Endothelial cell of umbilical vein (primary cell): ENCODE data around the gene HRH3. TPM values are rescaled to one million over a fixed set of nuclear protein-coding genes. Genes with fewer than 3 reads are reported as not detected.

ENCODE experiments used
- BruUV-seq: library from RNA; stranded (reverse); fragments of 400-500 nt; replicated peaks from 2 replicates; lab custom pipeline; 2021; lab: Mats Ljungman, UMichigan
- CTCF ChIA-PET: fragments of 300-600, 350-600 bp; sonication (Branson Sonifier 250); formaldehyde crosslinking; loops from one replicate; lab custom pipeline; 2021; ENCODE audit warnings: antibody characterized with exemption, inconsistent platforms; lab: Charles Lee
- POLR2A ChIA-PET: fragments of 300-600, 350-600 bp; sonication (Branson Sonifier 250); formaldehyde crosslinking; loops from one replicate; lab custom pipeline; 2021; ENCODE audit warnings: antibody characterized with exemption, inconsistent platforms; lab: Charles Lee
- DNase-seq: peaks from one replicate; pipeline ENCODE4 v3.0.0-alpha.2; 2011; ENCODE audit warnings: low read depth, low spot score
- FAIRE-seq: peaks from 2 replicates; lab custom pipeline; 2011; peaks lifted over from hg19 to GRCh38; lab: Jason Lieb, UNC
- H2AFZ ChIP-seq: 2 replicates; pipeline ENCODE4 v1.6.0; 2012; ENCODE audit warnings: low read depth, low read length, control low read depth, inconsistent platforms
- H3K27ac ChIP-seq: 2 replicates; pipeline ENCODE4 v1.5.1; 2011; ENCODE audit warnings: low read depth, mild to moderate bottlenecking, control low read depth, low read length, moderate library complexity; ENCODE audit not compliant: insufficient read depth
- H3K27me3 ChIP-seq, 2 experiments: 2 replicates each; pipeline versions ENCODE4 v1.6.0 to v1.6.1; 2011; ENCODE audit warnings: low read length in 2 of 2, mixed read lengths in 1 of 2; ENCODE audit not compliant: control insufficient read depth in 2 of 2, insufficient read depth in 2 of 2
- H3K36me3 ChIP-seq, 2 experiments: 2 replicates in 1 of 2; 3 replicates in 1 of 2; pipeline ENCODE4 v1.5.1; 2011; ENCODE audit warnings: low read length in 2 of 2, mild to moderate bottlenecking in 1 of 2, moderate library complexity in 1 of 2; ENCODE audit not compliant: control insufficient read depth in 2 of 2, insufficient read depth in 2 of 2; ENCODE audit errors: extremely low read depth in 1 of 2
- H3K4me1 ChIP-seq: 3 replicates; pipeline ENCODE4 v1.5.1; 2011; ENCODE audit warnings: mild to moderate bottlenecking, low read length; ENCODE audit not compliant: control insufficient read depth, insufficient read depth; ENCODE audit errors: extremely low read depth
- H3K4me2 ChIP-seq: 2 replicates; pipeline ENCODE4 v1.6.1; 2011; ENCODE audit warnings: low read length, control low read depth, mixed read lengths; ENCODE audit not compliant: insufficient read depth
- H3K4me3 ChIP-seq, 3 experiments: fragments of 200-600 bp in 1 of 3; sonication (generic), shearing (Covaris generic) in 1 of 3; replicated peaks in 1 of 3; 2 replicates each; pipeline ENCODE4 v1.5.1; 2011 to 2016; ENCODE audit warnings: control low read depth in 3 of 3, low read length in 3 of 3, mild to moderate bottlenecking in 2 of 3, inconsistent platforms in 1 of 3, low read depth in 1 of 3, moderate library complexity in 1 of 3; ENCODE audit not compliant: insufficient read depth in 1 of 3
- H3K79me2 ChIP-seq: 2 replicates; pipeline ENCODE4 v1.6.0; 2012; ENCODE audit warnings: low read length, inconsistent platforms; ENCODE audit not compliant: control insufficient read depth, insufficient read depth
- H3K9ac ChIP-seq: replicated peaks from 2 replicates; pipeline ENCODE3; 2011; ENCODE audit warnings: low read length, control low read depth; ENCODE audit not compliant: insufficient read depth; ENCODE audit errors: extremely low read depth
- H3K9me1 ChIP-seq: replicated peaks from 3 replicates; pipeline ENCODE4 v1.6.0; 2011; ENCODE audit warnings: mild to moderate bottlenecking, low read length; ENCODE audit not compliant: control insufficient read depth, insufficient read depth; ENCODE audit errors: extremely low read depth
- H3K9me3 ChIP-seq: replicated peaks from 2 replicates; pipeline ENCODE4 v1.5.1; 2012; ENCODE audit warnings: low read length, inconsistent platforms; ENCODE audit not compliant: control insufficient read depth, insufficient read depth
- H4K20me1 ChIP-seq: replicated peaks from 2 replicates; pipeline ENCODE3; 2011; ENCODE audit warnings: mild to moderate bottlenecking, low read length; ENCODE audit not compliant: control insufficient read depth, insufficient read depth; ENCODE audit errors: extremely low read depth
- EZH2 ChIP-seq: IDR thresholded peaks from 2 replicates; pipeline ENCODE4 v1.6.1; 2012; ENCODE audit warnings: borderline replicate concordance, low read depth, mild to moderate bottlenecking, moderate library complexity, low read length, inconsistent platforms; ENCODE audit not compliant: severe bottlenecking
- FOS ChIP-seq: IDR thresholded peaks from 2 replicates; pipeline ENCODE4 v1.6.1; 2011; ENCODE audit warnings: mild to moderate bottlenecking, low read length, moderate library complexity, borderline replicate concordance; ENCODE audit not compliant: insufficient read depth
- GATA2 ChIP-seq: IDR thresholded peaks from 2 replicates; pipeline ENCODE4 v1.7.0; 2011; ENCODE audit warnings: low read depth, mild to moderate bottlenecking, moderate library complexity, mixed read lengths, low read length; ENCODE audit not compliant: insufficient read length, insufficient read depth
- JUN ChIP-seq: IDR thresholded peaks from 2 replicates; pipeline ENCODE4 v1.6.1; 2011; ENCODE audit warnings: borderline replicate concordance, low read depth; ENCODE audit not compliant: insufficient read length, insufficient read depth
- MAX ChIP-seq: IDR thresholded peaks from 2 replicates; pipeline ENCODE4 v1.6.1; 2011; ENCODE audit not compliant: insufficient read depth, insufficient read length
- MYC ChIP-seq: IDR thresholded peaks from one replicate; pipeline ENCODE4 v1.6.1; 2011; ENCODE audit warnings: mild to moderate bottlenecking, low read depth, low read length
- POLR2A ChIP-seq: IDR thresholded peaks from 2 replicates; pipeline ENCODE4 v1.6.1; 2012; ENCODE audit warnings: low read depth, mild to moderate bottlenecking, control low read depth, low read length
- POLR2AphosphoS5 ChIP-seq: IDR thresholded peaks from 2 replicates; pipeline ENCODE4 v1.6.1; 2012; ENCODE audit warnings: low read depth, mild to moderate bottlenecking, control low read depth, low read length, moderate library complexity; ENCODE audit not compliant: insufficient read depth
- dilution Hi-C: fragments of 300-500 bp; cut with MboI; formaldehyde crosslinking; loops from one replicate; pipeline ENCODE4 v1.15.0; 2019; ENCODE audit warnings: low sequenced_read_pairs; ENCODE audit not compliant: extremely low pct_ligation_motif_present
- intact Hi-C: fragments of 100-400 bp; cut with micrococcal nuclease; formaldehyde crosslinking; loops from one replicate; pipeline ENCODE4 v1.10.0; 2022
- polyA plus RNA-seq, 4 experiments: library from polyadenylated mRNA; depleted of rRNA in 3 of 4; stranded (reverse) in 3 of 4; unstranded in 1 of 4; fragments of >200 nt; gene quantifications; 2 replicates each; pipeline versions ENCODE4 v1.2.1 to v1.2.3, GENCODE V29; 2011 to 2012; ENCODE audit warnings: missing spikeins in 1 of 4
- total RNA-seq: library from RNA; stranded (reverse); gene quantifications from 2 replicates; pipeline ENCODE4 v1.2.3, GENCODE V29; 2021
- TF ChIP-seq, protein P1 (sequence below), 2 donors: IDR thresholded peaks; 1 replicate in 1 of 2; 2 replicates in 1 of 2; pipeline ENCODE4 v1.5.1; 2011; ENCODE audit warnings: low read length in 2 of 2, mild to moderate bottlenecking in 2 of 2, moderate library complexity in 2 of 2, control low read depth in 1 of 2, inconsistent platforms in 1 of 2, low read depth in 1 of 2; ENCODE audit not compliant: insufficient read depth in 1 of 2; ENCODE audit errors: extremely low read depth in 1 of 2

HRH3 gene
- total and polyA plus RNA-seq, 2 donors (not counting 3 experiments of a cell fraction or from before 2014, with no cell fraction given): not detected

DNA sequence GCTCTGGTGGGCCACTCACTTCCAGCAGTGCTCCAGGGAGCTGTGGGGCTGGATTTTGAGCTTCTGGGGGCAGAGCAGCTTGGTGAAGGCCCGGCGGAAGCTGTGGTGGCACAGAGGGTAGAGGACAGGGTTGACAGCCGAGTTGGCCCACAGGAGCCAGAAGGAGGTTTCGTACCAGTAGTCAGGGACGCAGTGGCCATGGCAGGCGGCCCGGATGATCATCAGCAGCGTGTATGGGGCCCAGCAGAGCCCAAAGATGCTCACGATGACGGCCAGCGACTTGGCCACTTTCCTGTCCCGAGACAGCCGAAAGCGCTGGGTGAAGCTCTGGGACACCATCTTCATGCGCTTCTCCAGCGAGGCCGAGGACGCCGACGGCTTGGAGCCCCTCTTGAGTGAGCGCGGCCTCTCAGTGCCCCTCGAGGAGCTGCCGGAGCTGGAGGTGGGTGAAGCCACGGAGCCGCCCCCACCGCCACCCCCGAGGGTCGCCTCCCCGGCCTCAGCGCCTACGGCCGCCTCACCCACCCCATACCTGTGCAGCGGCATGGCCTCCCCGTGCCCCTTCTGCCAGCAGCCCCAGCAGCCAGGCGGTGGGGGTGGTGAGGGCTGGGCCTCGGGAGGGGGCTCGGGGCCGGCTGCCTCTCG is 4.0 kb downstream of the HRH3 start:
- Histone ChIP-seq H3K9me3 (no peaks in the 10 kb centered on the region), H3K4me2 (no peak overlapping the region), H3K36me3 (no peaks in the 10 kb centered on the region), H2AFZ (no peak overlapping the region), H3K9me1 (no peaks in the 10 kb centered on the region), H3K27me3 (peaks cover 25 to 28% of the 10 kb centered on the region in 2 experiments), H3K27ac (no peak overlapping the region), H3K9ac (no peak overlapping the region), H3K79me2 (no peaks in the 10 kb centered on the region), H4K20me1 (no peaks in the 10 kb centered on the region), H3K4me3 (no peak overlapping the region), H3K4me1 (peaks cover 3% of the 10 kb centered on the region)
- dilution Hi-C loops: no loop called here
- BruUV-seq: no TSS peak
- ChIA-PET POLR2A (no interaction called here), CTCF (no interaction called here)
- DNase-seq (no peak), FAIRE-seq (no peak)
- TF ChIP-seq MAX: no peak
- TF ChIP-seq EZH2: no peak
- TF ChIP-seq FOS: no peak
- no peak for TF ChIP-seq POLR2AphosphoS5
- TF ChIP-seq MYC: no peak
- TF ChIP-seq, protein P1, sequence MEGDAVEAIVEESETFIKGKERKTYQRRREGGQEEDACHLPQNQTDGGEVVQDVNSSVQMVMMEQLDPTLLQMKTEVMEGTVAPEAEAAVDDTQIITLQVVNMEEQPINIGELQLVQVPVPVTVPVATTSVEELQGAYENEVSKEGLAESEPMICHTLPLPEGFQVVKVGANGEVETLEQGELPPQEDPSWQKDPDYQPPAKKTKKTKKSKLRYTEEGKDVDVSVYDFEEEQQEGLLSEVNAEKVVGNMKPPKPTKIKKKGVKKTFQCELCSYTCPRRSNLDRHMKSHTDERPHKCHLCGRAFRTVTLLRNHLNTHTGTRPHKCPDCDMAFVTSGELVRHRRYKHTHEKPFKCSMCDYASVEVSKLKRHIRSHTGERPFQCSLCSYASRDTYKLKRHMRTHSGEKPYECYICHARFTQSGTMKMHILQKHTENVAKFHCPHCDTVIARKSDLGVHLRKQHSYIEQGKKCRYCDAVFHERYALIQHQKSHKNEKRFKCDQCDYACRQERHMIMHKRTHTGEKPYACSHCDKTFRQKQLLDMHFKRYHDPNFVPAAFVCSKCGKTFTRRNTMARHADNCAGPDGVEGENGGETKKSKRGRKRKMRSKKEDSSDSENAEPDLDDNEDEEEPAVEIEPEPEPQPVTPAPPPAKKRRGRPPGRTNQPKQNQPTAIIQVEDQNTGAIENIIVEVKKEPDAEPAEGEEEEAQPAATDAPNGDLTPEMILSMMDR (IDR thresholded peaks at IDR 0.05; ENCODE audit: extremely low read depth in 1 of 2, insufficient read depth in 1 of 2, low read depth in 1 of 2, low read length in 2 of 2): no peak
- TF ChIP-seq JUN: no peak
- no peak for TF ChIP-seq GATA2
- no peak for TF ChIP-seq POLR2A
- intact Hi-C loops: no loop called here
